Endothelial cell of umbilical vein (primary cell): ENCODE results near the gene COASY. TPM values are rescaled to one million over a fixed set of nuclear protein-coding genes. Genes with fewer than 3 reads are reported as not detected.
"Not testable (repeated sequence)": the region's sequence is repeated elsewhere in the genome, so short reads cannot be mapped to it uniquely, and the experiment has no call there.

ENCODE experiments used
- BruUV-seq: library from RNA; stranded (reverse); fragments of 400-500 nt; replicated peaks from 2 replicates; lab custom pipeline; 2021; lab: Mats Ljungman, UMichigan
- CTCF ChIA-PET: fragments of 300-600, 350-600 bp; sonication (Branson Sonifier 250); formaldehyde crosslinking; loops from one replicate; lab custom pipeline; 2021; ENCODE audit warnings: antibody characterized with exemption, inconsistent platforms; lab: Charles Lee
- POLR2A ChIA-PET: fragments of 300-600, 350-600 bp; sonication (Branson Sonifier 250); formaldehyde crosslinking; loops from one replicate; lab custom pipeline; 2021; ENCODE audit warnings: antibody characterized with exemption, inconsistent platforms; lab: Charles Lee
- DNase-seq: peaks from one replicate; pipeline ENCODE4 v3.0.0-alpha.2; 2011; ENCODE audit warnings: low read depth, low spot score
- FAIRE-seq: peaks from 2 replicates; lab custom pipeline; 2011; peaks lifted over from hg19 to GRCh38; lab: Jason Lieb, UNC
- H2AFZ ChIP-seq: 2 replicates; pipeline ENCODE4 v1.6.0; 2012; ENCODE audit warnings: low read depth, low read length, control low read depth, inconsistent platforms
- H3K27ac ChIP-seq: 2 replicates; pipeline ENCODE4 v1.5.1; 2011; ENCODE audit warnings: low read depth, mild to moderate bottlenecking, control low read depth, low read length, moderate library complexity; ENCODE audit not compliant: insufficient read depth
- H3K27me3 ChIP-seq, 2 experiments: 2 replicates each; pipeline versions ENCODE4 v1.6.0 to v1.6.1; 2011; ENCODE audit warnings: low read length in 2 of 2, mixed read lengths in 1 of 2; ENCODE audit not compliant: control insufficient read depth in 2 of 2, insufficient read depth in 2 of 2
- H3K36me3 ChIP-seq, 2 experiments: 2 replicates in 1 of 2; 3 replicates in 1 of 2; pipeline ENCODE4 v1.5.1; 2011; ENCODE audit warnings: low read length in 2 of 2, mild to moderate bottlenecking in 1 of 2, moderate library complexity in 1 of 2; ENCODE audit not compliant: control insufficient read depth in 2 of 2, insufficient read depth in 2 of 2; ENCODE audit errors: extremely low read depth in 1 of 2
- H3K4me1 ChIP-seq: 3 replicates; pipeline ENCODE4 v1.5.1; 2011; ENCODE audit warnings: mild to moderate bottlenecking, low read length; ENCODE audit not compliant: control insufficient read depth, insufficient read depth; ENCODE audit errors: extremely low read depth
- H3K4me2 ChIP-seq: 2 replicates; pipeline ENCODE4 v1.6.1; 2011; ENCODE audit warnings: low read length, control low read depth, mixed read lengths; ENCODE audit not compliant: insufficient read depth
- H3K4me3 ChIP-seq, 3 experiments: fragments of 200-600 bp in 1 of 3; sonication (generic), shearing (Covaris generic) in 1 of 3; replicated peaks in 1 of 3; 2 replicates each; pipeline ENCODE4 v1.5.1; 2011 to 2016; ENCODE audit warnings: control low read depth in 3 of 3, low read length in 3 of 3, mild to moderate bottlenecking in 2 of 3, inconsistent platforms in 1 of 3, low read depth in 1 of 3, moderate library complexity in 1 of 3; ENCODE audit not compliant: insufficient read depth in 1 of 3
- H3K79me2 ChIP-seq: 2 replicates; pipeline ENCODE4 v1.6.0; 2012; ENCODE audit warnings: low read length, inconsistent platforms; ENCODE audit not compliant: control insufficient read depth, insufficient read depth
- H3K9ac ChIP-seq: replicated peaks from 2 replicates; pipeline ENCODE3; 2011; ENCODE audit warnings: low read length, control low read depth; ENCODE audit not compliant: insufficient read depth; ENCODE audit errors: extremely low read depth
- H3K9me1 ChIP-seq: replicated peaks from 3 replicates; pipeline ENCODE4 v1.6.0; 2011; ENCODE audit warnings: mild to moderate bottlenecking, low read length; ENCODE audit not compliant: control insufficient read depth, insufficient read depth; ENCODE audit errors: extremely low read depth
- H3K9me3 ChIP-seq: replicated peaks from 2 replicates; pipeline ENCODE4 v1.5.1; 2012; ENCODE audit warnings: low read length, inconsistent platforms; ENCODE audit not compliant: control insufficient read depth, insufficient read depth
- H4K20me1 ChIP-seq: replicated peaks from 2 replicates; pipeline ENCODE3; 2011; ENCODE audit warnings: mild to moderate bottlenecking, low read length; ENCODE audit not compliant: control insufficient read depth, insufficient read depth; ENCODE audit errors: extremely low read depth
- EZH2 ChIP-seq: IDR thresholded peaks from 2 replicates; pipeline ENCODE4 v1.6.1; 2012; ENCODE audit warnings: borderline replicate concordance, low read depth, mild to moderate bottlenecking, moderate library complexity, low read length, inconsistent platforms; ENCODE audit not compliant: severe bottlenecking
- FOS ChIP-seq: IDR thresholded peaks from 2 replicates; pipeline ENCODE4 v1.6.1; 2011; ENCODE audit warnings: mild to moderate bottlenecking, low read length, moderate library complexity, borderline replicate concordance; ENCODE audit not compliant: insufficient read depth
- GATA2 ChIP-seq: IDR thresholded peaks from 2 replicates; pipeline ENCODE4 v1.7.0; 2011; ENCODE audit warnings: low read depth, mild to moderate bottlenecking, moderate library complexity, mixed read lengths, low read length; ENCODE audit not compliant: insufficient read length, insufficient read depth
- JUN ChIP-seq: IDR thresholded peaks from 2 replicates; pipeline ENCODE4 v1.6.1; 2011; ENCODE audit warnings: borderline replicate concordance, low read depth; ENCODE audit not compliant: insufficient read length, insufficient read depth
- MYC ChIP-seq: IDR thresholded peaks from one replicate; pipeline ENCODE4 v1.6.1; 2011; ENCODE audit warnings: mild to moderate bottlenecking, low read depth, low read length
- POLR2A ChIP-seq: IDR thresholded peaks from 2 replicates; pipeline ENCODE4 v1.6.1; 2012; ENCODE audit warnings: low read depth, mild to moderate bottlenecking, control low read depth, low read length
- POLR2AphosphoS5 ChIP-seq: IDR thresholded peaks from 2 replicates; pipeline ENCODE4 v1.6.1; 2012; ENCODE audit warnings: low read depth, mild to moderate bottlenecking, control low read depth, low read length, moderate library complexity; ENCODE audit not compliant: insufficient read depth
- dilution Hi-C: fragments of 300-500 bp; cut with MboI; formaldehyde crosslinking; loops from one replicate; pipeline ENCODE4 v1.15.0; 2019; ENCODE audit warnings: low sequenced_read_pairs; ENCODE audit not compliant: extremely low pct_ligation_motif_present
- intact Hi-C: fragments of 100-400 bp; cut with micrococcal nuclease; formaldehyde crosslinking; loops from one replicate; pipeline ENCODE4 v1.10.0; 2022
- polyA plus RNA-seq, 4 experiments: library from polyadenylated mRNA; depleted of rRNA in 3 of 4; stranded (reverse) in 3 of 4; unstranded in 1 of 4; fragments of >200 nt; gene quantifications; 2 replicates each; pipeline versions ENCODE4 v1.2.1 to v1.2.3, GENCODE V29; 2011 to 2012; ENCODE audit warnings: missing spikeins in 1 of 4
- total RNA-seq: library from RNA; stranded (reverse); gene quantifications from 2 replicates; pipeline ENCODE4 v1.2.3, GENCODE V29; 2021
- TF ChIP-seq, protein P1 (sequence below): IDR thresholded peaks from 2 replicates; pipeline ENCODE4 v1.6.1; 2011; ENCODE audit not compliant: insufficient read depth, insufficient read length
- TF ChIP-seq, protein P2 (sequence below), 2 donors: IDR thresholded peaks; 1 replicate in 1 of 2; 2 replicates in 1 of 2; pipeline ENCODE4 v1.5.1; 2011; ENCODE audit warnings: low read length in 2 of 2, mild to moderate bottlenecking in 2 of 2, moderate library complexity in 2 of 2, control low read depth in 1 of 2, inconsistent platforms in 1 of 2, low read depth in 1 of 2; ENCODE audit not compliant: insufficient read depth in 1 of 2; ENCODE audit errors: extremely low read depth in 1 of 2

The COASY gene
- total and polyA plus RNA-seq, 2 donors (not counting 3 experiments of a cell fraction or from before 2014, with no cell fraction given) = 39.6 to 69.2 TPM

DNA sequence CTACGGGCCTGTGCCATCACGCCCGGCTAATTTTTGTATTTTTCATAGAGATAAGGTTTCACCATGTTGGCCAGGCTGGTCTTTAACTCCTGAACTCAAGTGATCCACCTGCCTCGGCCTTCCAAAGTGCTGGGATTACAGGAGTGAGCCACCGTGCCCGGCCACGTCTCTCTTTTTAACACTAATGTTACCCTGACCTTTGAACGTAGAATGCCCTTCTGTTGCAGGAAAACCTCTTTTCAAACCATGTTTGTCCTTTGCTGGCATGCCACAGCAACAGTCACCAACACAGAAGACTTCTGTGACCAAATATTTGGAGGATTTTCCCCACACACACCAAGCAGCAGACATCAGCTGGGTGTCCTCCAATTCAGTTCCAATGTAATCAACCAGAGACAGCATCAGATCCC lies 17.1 kb upstream of the COASY start:
- FAIRE-seq = no peak
- POLR2A ChIA-PET = no interaction called here
- CTCF ChIA-PET = no interaction called here

DNA sequence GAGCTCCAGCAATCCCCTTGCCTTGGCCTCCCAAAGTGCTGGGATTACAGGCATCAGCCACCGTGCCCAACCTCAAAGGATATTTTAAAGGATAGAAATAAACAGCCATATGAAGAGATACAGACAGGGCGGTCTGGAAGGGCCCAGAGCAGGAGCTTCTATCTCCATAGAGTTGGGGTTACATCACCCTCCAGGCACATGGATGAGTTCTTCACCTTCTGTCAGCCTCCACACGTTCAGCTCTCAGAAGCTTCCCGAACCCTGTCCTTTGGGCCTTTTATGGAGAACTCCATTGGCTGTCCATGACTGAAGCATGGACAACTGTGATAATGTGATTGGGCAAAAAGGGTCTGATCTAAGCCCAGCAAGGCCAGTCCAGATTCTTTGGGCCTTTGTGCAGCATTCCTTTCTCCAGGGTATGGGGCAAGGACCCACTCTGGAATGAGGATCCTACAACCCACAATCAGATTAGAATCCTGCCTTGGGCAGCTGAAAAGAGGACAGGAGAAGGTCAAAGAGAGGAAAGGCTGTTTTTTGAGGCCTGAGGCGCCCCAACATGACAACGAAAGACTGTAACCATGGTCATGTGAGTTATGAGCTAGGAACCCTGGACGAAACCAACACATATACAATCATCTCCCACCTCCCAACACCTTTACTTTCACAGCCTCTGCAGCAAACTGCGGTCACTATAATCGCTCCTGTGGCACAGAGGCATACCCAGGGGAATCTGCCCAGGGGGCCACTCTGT lies 16.0 kb upstream of the COASY start:
- H3K27me3 ChIP-seq, CTCF ChIA-PET, intact Hi-C loops, H3K36me3 ChIP-seq, H3K9me3 ChIP-seq, H3K4me2 ChIP-seq, H3K4me3 ChIP-seq, dilution Hi-C loops, FAIRE-seq, H3K4me1 ChIP-seq, H3K79me2 ChIP-seq, DNase-seq, H4K20me1 ChIP-seq, BruUV-seq, H2AFZ ChIP-seq, H3K9ac ChIP-seq, H3K9me1 ChIP-seq, H3K27ac ChIP-seq, POLR2A ChIA-PET: not testable (repeated sequence)

More for the DNA sequence above, 17.1 kb upstream of the COASY start:
- intact Hi-C loops (no loop called here), dilution Hi-C loops (no loop called here)
- Histone ChIP-seq H3K4me2 (no peak overlapping the region), H3K36me3 (peaks cover 2 to 8% of the 10 kb centered on the region in 2 experiments), H3K79me2 (no peaks in the 10 kb centered on the region), H3K4me3 (no peak overlapping the region), H3K9me1 (no peaks in the 10 kb centered on the region), H2AFZ (no peak overlapping the region), H4K20me1 (no peaks in the 10 kb centered on the region), H3K27ac (no peak overlapping the region), H3K27me3 (no peaks in the 10 kb centered on the region), H3K9me3 (no peaks in the 10 kb centered on the region), H3K4me1 (peaks cover 9% of the 10 kb centered on the region), H3K9ac (no peak overlapping the region)
- TF ChIP-seq, protein P1, sequence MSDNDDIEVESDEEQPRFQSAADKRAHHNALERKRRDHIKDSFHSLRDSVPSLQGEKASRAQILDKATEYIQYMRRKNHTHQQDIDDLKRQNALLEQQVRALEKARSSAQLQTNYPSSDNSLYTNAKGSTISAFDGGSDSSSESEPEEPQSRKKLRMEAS = no peak
- TF ChIP-seq POLR2AphosphoS5 (no peak), JUN (no peak), MYC (no peak), GATA2 (no peak), POLR2A (no peak), EZH2 (no peak), FOS (no peak)
- TF ChIP-seq, protein P2, sequence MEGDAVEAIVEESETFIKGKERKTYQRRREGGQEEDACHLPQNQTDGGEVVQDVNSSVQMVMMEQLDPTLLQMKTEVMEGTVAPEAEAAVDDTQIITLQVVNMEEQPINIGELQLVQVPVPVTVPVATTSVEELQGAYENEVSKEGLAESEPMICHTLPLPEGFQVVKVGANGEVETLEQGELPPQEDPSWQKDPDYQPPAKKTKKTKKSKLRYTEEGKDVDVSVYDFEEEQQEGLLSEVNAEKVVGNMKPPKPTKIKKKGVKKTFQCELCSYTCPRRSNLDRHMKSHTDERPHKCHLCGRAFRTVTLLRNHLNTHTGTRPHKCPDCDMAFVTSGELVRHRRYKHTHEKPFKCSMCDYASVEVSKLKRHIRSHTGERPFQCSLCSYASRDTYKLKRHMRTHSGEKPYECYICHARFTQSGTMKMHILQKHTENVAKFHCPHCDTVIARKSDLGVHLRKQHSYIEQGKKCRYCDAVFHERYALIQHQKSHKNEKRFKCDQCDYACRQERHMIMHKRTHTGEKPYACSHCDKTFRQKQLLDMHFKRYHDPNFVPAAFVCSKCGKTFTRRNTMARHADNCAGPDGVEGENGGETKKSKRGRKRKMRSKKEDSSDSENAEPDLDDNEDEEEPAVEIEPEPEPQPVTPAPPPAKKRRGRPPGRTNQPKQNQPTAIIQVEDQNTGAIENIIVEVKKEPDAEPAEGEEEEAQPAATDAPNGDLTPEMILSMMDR (IDR thresholded peaks at IDR 0.05; ENCODE audit: extremely low read depth in 1 of 2, insufficient read depth in 1 of 2, low read depth in 1 of 2, low read length in 2 of 2) = no peak
- no peak for DNase-seq
- no TSS peak for BruUV-seq
